AG10803 (cell line): ENCODE results near the gene SCD5.

Experiments used
- DNase-seq: peaks from one replicate; pipeline ENCODE4 v3.0.0; 2010; ENCODE audit warnings: low read depth
- H3K4me3 ChIP-seq: 2 replicates; pipeline ENCODE4 v1.5.1; 2011; ENCODE audit warnings: mild to moderate bottlenecking, low read length, control low read depth
- TF ChIP-seq, protein P1 (sequence below): conservative IDR thresholded peaks from 2 replicates; pipeline ENCODE4 v1.5.1; 2011; ENCODE audit warnings: mild to moderate bottlenecking, low read length, control low read depth, inconsistent platforms

SCD5 gene

DNA sequence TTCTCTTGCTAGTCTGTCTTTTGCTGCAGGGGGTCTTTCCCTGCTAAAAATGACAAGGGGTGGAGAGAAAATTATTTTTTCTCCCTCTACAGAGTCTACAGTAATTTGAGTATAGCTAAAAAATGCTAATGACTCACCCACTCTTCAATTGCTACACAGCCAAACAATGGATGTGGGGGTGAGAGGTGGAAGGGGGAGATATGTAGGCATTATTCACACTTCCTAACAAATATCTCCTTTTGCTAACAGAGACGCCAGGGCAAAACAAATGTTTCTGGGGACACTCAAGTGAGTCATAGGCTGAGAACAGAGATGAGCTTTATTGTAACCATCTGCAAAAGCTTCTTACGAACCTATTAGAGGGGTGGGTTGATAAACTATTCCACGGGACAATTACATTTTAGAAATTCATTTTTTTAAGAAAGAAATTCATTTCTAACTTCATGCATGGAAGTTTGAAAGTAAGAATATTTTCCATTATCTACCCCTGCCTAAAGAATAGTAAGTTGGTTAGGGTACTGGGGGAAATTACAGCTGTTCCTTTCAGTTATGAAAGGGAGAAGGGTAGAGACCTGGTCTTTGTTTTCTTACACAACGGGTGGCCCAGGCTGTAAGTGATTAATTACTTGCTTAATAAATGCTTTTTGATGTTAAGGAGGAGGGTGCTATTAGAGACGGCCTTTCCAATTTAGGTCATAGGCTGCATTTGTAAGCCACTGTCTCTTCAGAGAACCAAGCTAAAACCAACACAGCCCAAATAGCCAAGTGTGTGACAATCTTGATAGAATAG, 12.8 kb downstream of the SCD5 start:
- DNase-seq: peak; percentile 90
- H3K4me3 ChIP-seq: peak overlapping the region; percentile 15
- TF ChIP-seq, protein P1, sequence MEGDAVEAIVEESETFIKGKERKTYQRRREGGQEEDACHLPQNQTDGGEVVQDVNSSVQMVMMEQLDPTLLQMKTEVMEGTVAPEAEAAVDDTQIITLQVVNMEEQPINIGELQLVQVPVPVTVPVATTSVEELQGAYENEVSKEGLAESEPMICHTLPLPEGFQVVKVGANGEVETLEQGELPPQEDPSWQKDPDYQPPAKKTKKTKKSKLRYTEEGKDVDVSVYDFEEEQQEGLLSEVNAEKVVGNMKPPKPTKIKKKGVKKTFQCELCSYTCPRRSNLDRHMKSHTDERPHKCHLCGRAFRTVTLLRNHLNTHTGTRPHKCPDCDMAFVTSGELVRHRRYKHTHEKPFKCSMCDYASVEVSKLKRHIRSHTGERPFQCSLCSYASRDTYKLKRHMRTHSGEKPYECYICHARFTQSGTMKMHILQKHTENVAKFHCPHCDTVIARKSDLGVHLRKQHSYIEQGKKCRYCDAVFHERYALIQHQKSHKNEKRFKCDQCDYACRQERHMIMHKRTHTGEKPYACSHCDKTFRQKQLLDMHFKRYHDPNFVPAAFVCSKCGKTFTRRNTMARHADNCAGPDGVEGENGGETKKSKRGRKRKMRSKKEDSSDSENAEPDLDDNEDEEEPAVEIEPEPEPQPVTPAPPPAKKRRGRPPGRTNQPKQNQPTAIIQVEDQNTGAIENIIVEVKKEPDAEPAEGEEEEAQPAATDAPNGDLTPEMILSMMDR: no peak

DNA sequence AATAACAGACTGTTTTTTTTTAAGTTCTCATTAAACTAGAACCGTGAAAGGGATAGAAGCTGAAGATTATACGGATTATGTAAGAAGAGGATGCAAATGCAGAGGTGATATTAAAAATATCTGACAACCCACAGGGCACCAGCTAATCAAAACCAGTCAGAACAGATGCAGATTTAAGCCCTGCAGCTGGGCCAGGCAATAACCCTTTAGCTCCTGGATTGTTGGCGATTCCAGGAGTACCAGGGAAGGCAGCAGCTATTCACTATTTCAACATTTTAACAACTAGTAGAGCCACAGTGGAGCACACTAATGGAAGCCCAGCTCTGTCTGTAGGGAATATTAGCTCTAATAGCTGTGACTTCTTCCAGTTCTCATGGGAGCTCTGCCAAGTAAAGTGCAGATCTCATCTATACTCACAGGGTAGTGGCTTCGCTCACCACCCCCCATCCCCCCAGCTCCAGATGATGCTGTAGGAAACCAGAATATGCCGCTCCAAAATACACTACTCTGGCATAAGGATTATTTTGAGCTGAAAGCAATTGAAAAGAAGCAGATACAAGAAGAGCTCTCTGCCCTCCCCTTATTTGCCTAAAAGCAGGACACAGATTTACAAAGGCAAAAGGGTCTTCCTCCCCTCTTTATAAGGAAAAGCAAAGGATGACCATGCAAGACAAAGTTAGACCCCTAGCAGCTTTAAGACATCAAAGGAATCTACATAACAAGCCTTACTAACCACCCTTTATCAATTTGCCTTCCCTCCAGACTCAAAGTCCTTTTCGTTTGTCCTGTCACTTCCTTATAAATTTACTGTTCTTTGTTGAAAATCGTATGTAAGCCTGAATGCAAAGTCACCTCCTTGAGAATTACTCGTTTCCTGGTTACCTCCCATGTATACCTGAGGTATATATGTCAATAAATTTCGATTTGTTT, 13.7 kb downstream of the SCD5 start:
- TF ChIP-seq, protein P1: no peak
- peak; percentile 49 for DNase-seq
- peak overlapping the region; percentile 15 for H3K4me3 ChIP-seq

DNA sequence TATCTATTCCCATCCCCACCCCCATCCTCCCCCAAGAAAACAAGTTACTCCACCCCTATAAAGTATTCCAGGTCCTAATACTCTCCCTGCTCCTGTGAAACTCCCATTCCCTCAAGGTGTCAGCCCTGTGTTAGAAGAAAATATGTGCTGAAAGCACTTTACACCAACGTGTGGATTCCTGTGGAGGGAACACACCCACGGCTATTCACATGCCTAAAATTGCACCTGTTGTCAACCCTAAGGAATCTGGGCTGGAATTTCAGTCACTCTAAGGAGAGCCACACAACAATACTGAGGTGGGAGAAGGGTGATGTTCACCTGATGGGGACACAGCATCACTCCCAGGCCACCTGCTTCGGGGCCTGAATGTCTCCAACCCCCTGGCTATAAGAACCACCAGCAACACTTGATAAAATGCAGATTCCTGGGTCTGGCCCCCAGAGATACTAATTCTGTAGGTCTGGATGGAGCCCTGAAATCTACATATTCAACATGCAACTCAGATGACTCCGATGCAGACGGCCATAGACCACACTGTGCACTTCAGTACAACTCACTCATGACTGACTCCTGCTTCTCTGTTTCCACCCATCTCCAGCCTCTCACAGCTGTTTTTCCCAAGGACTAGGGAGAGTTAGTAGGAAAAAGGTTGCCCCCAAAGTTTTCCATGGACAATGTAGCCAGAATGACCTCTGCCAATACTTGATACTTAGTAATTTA, 15.8 kb downstream of the SCD5 start:
- H3K4me3 ChIP-seq: no peak overlapping the region
- TF ChIP-seq, protein P1: no peak
- no peak for DNase-seq

DNA sequence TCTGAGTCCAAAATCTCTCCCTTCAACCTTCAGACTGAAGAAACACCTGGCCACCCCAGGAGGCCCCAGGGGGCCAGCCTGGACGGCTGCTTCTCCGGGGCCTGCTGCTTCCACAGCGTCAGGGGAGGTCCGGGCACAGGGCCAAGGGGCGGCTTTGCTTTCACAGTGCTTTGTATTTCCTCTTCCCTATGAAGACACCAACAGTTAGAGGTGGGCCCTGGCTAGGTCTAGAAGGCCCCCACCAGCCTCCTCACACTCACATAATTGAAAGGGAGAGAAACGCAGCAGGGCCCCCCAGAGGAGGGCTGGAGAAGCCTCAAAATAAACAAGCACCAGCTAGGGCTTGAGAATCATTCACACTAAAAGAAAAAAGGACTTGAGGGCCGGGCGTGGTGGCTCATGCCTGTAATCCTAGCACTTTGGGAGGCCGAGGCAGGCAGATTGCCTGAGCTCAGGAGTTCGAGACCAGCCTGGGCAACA, 17.8 kb downstream of the SCD5 start:
- no peak overlapping the region for H3K4me3 ChIP-seq
- TF ChIP-seq, protein P1: no peak
- no peak for DNase-seq

DNA sequence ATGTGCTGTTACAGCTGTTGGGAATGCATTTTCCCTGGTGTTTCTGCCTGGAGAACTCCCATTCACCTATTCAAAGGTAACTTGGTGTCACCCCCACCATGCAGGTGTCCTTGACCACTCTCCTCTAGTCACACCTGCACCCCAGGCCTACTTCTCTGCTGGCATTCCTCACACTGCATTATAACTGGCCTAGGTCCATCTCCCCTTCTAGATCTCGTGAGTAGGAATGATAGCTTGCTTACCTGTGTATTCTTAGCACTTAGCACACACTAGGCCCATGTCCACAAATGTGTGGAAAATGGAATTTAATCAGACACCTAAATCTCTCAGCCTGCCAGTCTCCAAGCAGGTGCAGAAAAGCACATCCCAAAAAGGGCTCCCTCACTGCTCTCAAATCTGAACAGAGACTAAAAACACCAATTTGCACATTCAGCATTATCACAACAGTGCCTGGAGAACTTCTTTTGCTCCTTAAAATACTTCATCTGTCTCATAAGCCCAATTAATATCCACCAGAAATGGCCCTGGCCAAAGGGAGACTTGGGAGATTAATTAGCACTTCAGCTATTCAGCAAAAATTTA, 18.3 kb downstream of the SCD5 start:
- no peak overlapping the region for H3K4me3 ChIP-seq
- TF ChIP-seq, protein P1: no peak
- DNase-seq: no peak

DNA sequence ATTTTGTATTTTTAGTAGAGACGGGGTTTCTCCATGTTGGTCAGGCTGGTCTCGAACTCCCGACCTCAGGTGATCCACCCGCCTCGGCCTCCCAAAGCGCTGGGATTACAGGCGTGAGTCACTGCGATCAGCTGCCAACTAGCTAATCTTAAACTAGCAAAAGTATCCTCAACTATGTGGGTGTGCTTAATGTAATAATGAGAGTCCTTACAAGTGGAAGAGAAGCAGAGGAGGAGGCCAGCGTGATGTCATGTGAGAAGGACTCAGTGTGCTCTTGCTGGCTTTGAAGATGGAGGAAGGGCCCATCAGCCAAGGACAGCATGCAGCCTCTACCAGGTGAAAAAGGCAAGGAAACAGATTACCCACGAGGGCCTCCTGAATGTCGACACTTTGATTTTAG, 19.6 kb downstream of the SCD5 start:
- H3K4me3 ChIP-seq: no peak overlapping the region
- DNase-seq: no peak
- TF ChIP-seq, protein P1: no peak
